HepG2 (cell line): ENCODE measurements around the gene IL1RAPL1. TPM values are rescaled to one million over a fixed set of nuclear protein-coding genes. Genes with fewer than 3 reads are reported as not detected.

Experiments
- ATAC-seq: fragments of 200-7000 bp; cut with Tn5 transposase; 3 replicates; pipeline ENCODE4 v1.9.1; 2020; ENCODE audit warnings: mild to moderate bottlenecking, moderate library complexity
- BruUV-seq: library from RNA; stranded (reverse); fragments of 400-500 nt; replicated peaks from 2 replicates; lab custom pipeline; 2021; lab: Mats Ljungman, UMichigan
- CTCF ChIA-PET: fragments of 300-600 bp; formaldehyde crosslinking; extraction: SDS; loops from one replicate; lab custom pipeline; 2021; ENCODE audit warnings: low total read pairs, inconsistent platforms, low intra/inter-chr PET ratio; lab: Yijun Ruan, JAX
- POLR2A ChIA-PET: fragments of 350-600 bp; sonication (Branson Sonifier 250); formaldehyde crosslinking; loops from one replicate; lab custom pipeline; 2020; ENCODE audit warnings: antibody characterized with exemption, inconsistent platforms; lab: Yijun Ruan, JAX
- DNase-seq: peaks from one replicate; pipeline ENCODE4 v3.0.0-alpha.2; 2015; ENCODE audit warnings: low spot score
- FAIRE-seq: peaks from 3 replicates; lab custom pipeline; 2011; peaks lifted over from hg19 to GRCh38; lab: Jason Lieb, UNC
- H2AFZ ChIP-seq: one replicate; pipeline ENCODE4 v1.6.1; 2011; ENCODE audit warnings: low read length, inconsistent platforms
- H3K27ac ChIP-seq: fragments of 300-600 bp; 3 replicates; pipeline ENCODE4 v1.8.0; 2011; ENCODE audit warnings: mixed run types, mild to moderate bottlenecking, mixed read lengths, low read length, inconsistent platforms; ENCODE audit not compliant: insufficient read depth; ENCODE audit errors: extremely low read length
- H3K27me3 ChIP-seq, 2 experiments: fragments of 200-600 bp in 1 of 2; 2 replicates in 1 of 2; 3 replicates in 1 of 2; pipeline versions ENCODE4 v1.6.0 to v1.8.0; 2011; ENCODE audit warnings: low read length in 2 of 2, mild to moderate bottlenecking in 2 of 2, moderate library complexity in 2 of 2, inconsistent platforms in 1 of 2; ENCODE audit not compliant: insufficient read depth in 2 of 2, control insufficient read depth in 1 of 2
- H3K36me3 ChIP-seq, 2 experiments: fragments of 200-600 bp in 1 of 2; replicated peaks in 1 of 2; 2 replicates in 1 of 2; 3 replicates in 1 of 2; pipeline versions ENCODE4 v1.5.1 to v1.8.0; 2011; ENCODE audit warnings: low read length in 2 of 2, inconsistent platforms in 1 of 2; ENCODE audit not compliant: insufficient read depth in 2 of 2, control insufficient read depth in 1 of 2
- H3K4me1 ChIP-seq: 2 replicates; pipeline ENCODE4 v1.5.1; 2012; ENCODE audit warnings: low read length, inconsistent platforms; ENCODE audit not compliant: insufficient read depth
- H3K4me2 ChIP-seq: 2 replicates; pipeline ENCODE4 v1.6.0; 2011; ENCODE audit warnings: low read depth, low read length, inconsistent platforms
- H3K4me3 ChIP-seq, 3 experiments: fragments of 200-600 bp in 1 of 3; sonication (generic), shearing (Covaris generic) in 1 of 3; replicated peaks in 1 of 3; 2 replicates each; pipeline ENCODE4 v1.5.1; 2011 to 2016; ENCODE audit warnings: low read length in 3 of 3, inconsistent platforms in 2 of 3, low read depth in 2 of 3, mild to moderate bottlenecking in 2 of 3, control low read depth in 1 of 3, mixed read lengths in 1 of 3; ENCODE audit not compliant: insufficient read depth in 1 of 3
- H3K79me2 ChIP-seq: one replicate; pipeline ENCODE4 v1.6.1; 2011; ENCODE audit warnings: low read length, inconsistent platforms; ENCODE audit not compliant: insufficient read depth
- H3K9ac ChIP-seq: 2 replicates; pipeline ENCODE4 v1.6.0; 2011; ENCODE audit warnings: mild to moderate bottlenecking, low read depth, low read length, inconsistent platforms; ENCODE audit not compliant: insufficient read depth
- H3K9me3 ChIP-seq: 2 replicates; pipeline ENCODE4 v1.5.1; 2012; ENCODE audit warnings: mild to moderate bottlenecking, low read length
- H4K20me1 ChIP-seq: 2 replicates; pipeline ENCODE4 v1.6.0; 2011; ENCODE audit warnings: inconsistent platforms, mild to moderate bottlenecking, low read length, moderate library complexity; ENCODE audit not compliant: insufficient read depth
- CBFB ChIP-seq: sonication (generic); formaldehyde crosslinking; IDR thresholded peaks from 2 replicates; pipeline ENCODE4 v1.4.0; 2020; ENCODE audit warnings: missing genetic modification reagents
- CCDC6 ChIP-seq: sonication (generic); formaldehyde crosslinking; IDR thresholded peaks from 2 replicates; pipeline ENCODE4 v1.8.1; 2022; ENCODE audit warnings: mild to moderate bottlenecking, missing genetic modification reagents, moderate library complexity
- MED13 ChIP-seq: sonication (generic); formaldehyde crosslinking; IDR thresholded peaks from 2 replicates; pipeline ENCODE4 v1.5.0; 2020; ENCODE audit warnings: missing genetic modification reagents
- MIXL1 ChIP-seq: IDR thresholded peaks from 2 replicates; pipeline ENCODE4 v1.6.1; 2016
- NFRKB ChIP-seq: fragments of 450-650 bp; IDR thresholded peaks from 2 replicates; pipeline ENCODE4 v1.6.1; 2017
- SP2 ChIP-seq: sonication (generic); formaldehyde crosslinking; IDR thresholded peaks from 2 replicates; pipeline ENCODE4 v1.5.1; 2020; ENCODE audit warnings: mild to moderate bottlenecking, missing genetic modification reagents
- ZNF17 ChIP-seq: sonication (generic); formaldehyde crosslinking; IDR thresholded peaks from 2 replicates; pipeline ENCODE4 v1.5.0; 2020; ENCODE audit warnings: mild to moderate bottlenecking, missing genetic modification reagents
- ZNF747 ChIP-seq: sonication (generic); formaldehyde crosslinking; IDR thresholded peaks from 2 replicates; pipeline ENCODE4 v1.8.1; 2023; ENCODE audit warnings: missing genetic modification reagents, mild to moderate bottlenecking, borderline replicate concordance
- WGBS: methylation state at CpG from one replicate; pipeline ENCODE4 v1.1.6; 2017; ENCODE audit warnings: low lambda C conversion rate; 5-methylcytosine and 5-hydroxymethylcytosine counted together
- in situ Hi-C: cut with HindIII; loops from 2 replicates; pipeline ENCODE4 v1.10.0; 2017; ENCODE audit warnings: low pct_unique_long_range_greater_than_20kb; ENCODE audit not compliant: extremely low pct_ligation_motif_present
- intact Hi-C: fragments of 100-400 bp; cut with micrococcal nuclease; formaldehyde crosslinking; loops from one replicate; pipeline ENCODE4 v1.10.0; 2022; ENCODE audit not compliant: unreplicated experiment
- polyA plus RNA-seq, 8 experiments: library from polyadenylated mRNA; depleted of rRNA in 3 of 8; stranded (reverse) in 7 of 8; unstranded in 1 of 8; fragments of >200 nt; fragmentation: Illumina TruSeq in 4 of 8; extraction: Trizol in 4 of 8; gene quantifications; 2 replicates each; pipeline versions ENCODE4 v1.2.1 to v1.2.3, GENCODE V29; 2011 to 2016; ENCODE audit warnings: low read depth in 4 of 8, missing spikeins in 1 of 8, mixed read lengths in 1 of 8; ENCODE audit not compliant: insufficient read depth in 1 of 8
- total RNA-seq, 5 experiments: library from RNA; depleted of rRNA; stranded (reverse); fragments of >200 nt; fragmentation: Illumina TruSeq; extraction: Trizol; gene quantifications; 2 replicates each; pipeline ENCODE4 v1.2.3, GENCODE V29; 2016; ENCODE audit warnings: low read depth in 1 of 5
- TF ChIP-seq, protein P1 (sequence below): sonication (generic); formaldehyde crosslinking; IDR thresholded peaks from 2 replicates; pipeline ENCODE4 v1.5.0; 2020; ENCODE audit warnings: mild to moderate bottlenecking, missing genetic modification reagents

Gene IL1RAPL1
- total and polyA plus RNA-seq, 2 of the 13 experiments (the other 11 are each of a cell fraction or from before 2014, with no cell fraction given): 0.04 TPM; not detected in 1

DNA sequence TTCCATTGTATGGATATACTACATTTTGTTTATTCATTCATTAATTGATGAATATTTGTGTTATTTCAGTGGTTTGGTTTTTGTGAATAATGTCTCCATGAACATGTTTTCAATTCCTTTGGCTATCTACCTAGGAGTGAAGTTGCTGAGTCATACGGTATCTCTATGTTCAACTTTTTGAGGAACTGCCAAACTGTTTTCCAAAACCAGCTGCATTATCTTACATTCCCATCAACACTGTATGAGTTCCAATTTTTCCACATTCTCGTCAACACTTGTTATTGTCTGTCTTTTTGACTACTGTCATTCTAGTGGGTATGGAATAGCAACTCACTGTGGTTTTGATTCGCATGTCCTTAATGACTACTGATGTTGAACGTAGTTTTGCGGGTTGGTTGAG lies 1239.5 kb downstream of the IL1RAPL1 start:
- in situ Hi-C loops: no loop called here
- H3K79me2 ChIP-seq: no peaks in the 10 kb centered on the region
- no TSS peak for BruUV-seq
- H3K4me3 ChIP-seq: no peak overlapping the region
- H2AFZ ChIP-seq: no peak overlapping the region
- no peaks in the 10 kb centered on the region for H3K36me3 ChIP-seq
- H3K27me3 ChIP-seq: no peaks in the 10 kb centered on the region
- H3K9ac ChIP-seq: no peak overlapping the region
- H4K20me1 ChIP-seq: no peaks in the 10 kb centered on the region
- no peak for FAIRE-seq
- no peaks in the 10 kb centered on the region for H3K4me1 ChIP-seq
- TF ChIP-seq ZNF17 (CRISPR knock-in tag) (no peak), SP2 (no peak), NFRKB (no peak), MED13 (no peak), MIXL1 (CRISPR knock-in tag) (no peak), CCDC6 (CRISPR knock-in tag) (no peak), CBFB (no peak), ZNF747 (CRISPR knock-in tag) (no peak)
- TF ChIP-seq, protein P1, sequence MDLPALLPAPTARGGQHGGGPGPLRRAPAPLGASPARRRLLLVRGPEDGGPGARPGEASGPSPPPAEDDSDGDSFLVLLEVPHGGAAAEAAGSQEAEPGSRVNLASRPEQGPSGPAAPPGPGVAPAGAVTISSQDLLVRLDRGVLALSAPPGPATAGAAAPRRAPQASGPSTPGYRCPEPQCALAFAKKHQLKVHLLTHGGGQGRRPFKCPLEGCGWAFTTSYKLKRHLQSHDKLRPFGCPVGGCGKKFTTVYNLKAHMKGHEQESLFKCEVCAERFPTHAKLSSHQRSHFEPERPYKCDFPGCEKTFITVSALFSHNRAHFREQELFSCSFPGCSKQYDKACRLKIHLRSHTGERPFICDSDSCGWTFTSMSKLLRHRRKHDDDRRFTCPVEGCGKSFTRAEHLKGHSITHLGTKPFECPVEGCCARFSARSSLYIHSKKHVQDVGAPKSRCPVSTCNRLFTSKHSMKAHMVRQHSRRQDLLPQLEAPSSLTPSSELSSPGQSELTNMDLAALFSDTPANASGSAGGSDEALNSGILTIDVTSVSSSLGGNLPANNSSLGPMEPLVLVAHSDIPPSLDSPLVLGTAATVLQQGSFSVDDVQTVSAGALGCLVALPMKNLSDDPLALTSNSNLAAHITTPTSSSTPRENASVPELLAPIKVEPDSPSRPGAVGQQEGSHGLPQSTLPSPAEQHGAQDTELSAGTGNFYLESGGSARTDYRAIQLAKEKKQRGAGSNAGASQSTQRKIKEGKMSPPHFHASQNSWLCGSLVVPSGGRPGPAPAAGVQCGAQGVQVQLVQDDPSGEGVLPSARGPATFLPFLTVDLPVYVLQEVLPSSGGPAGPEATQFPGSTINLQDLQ (CRISPR knock-in tag): no peak
- ChIA-PET CTCF (no interaction called here), POLR2A (no interaction called here)
- no peak for DNase-seq
- 42% methylated on average over 5 of the region's 5 CpGs for WGBS
- intact Hi-C loops: no loop called here
- no peaks in the 10 kb centered on the region for H3K9me3 ChIP-seq
- H3K27ac ChIP-seq: no peak overlapping the region
- H3K4me2 ChIP-seq: no peak overlapping the region
- ATAC-seq: no peak
